Measurements from ENCODE around the gene SGCA. TPM values are rescaled to one million over a fixed set of nuclear protein-coding genes. Genes with fewer than 3 reads are reported as not detected.
A peak's percentile ranks its signal among the peaks of the same experiment; 100 is the strongest.

The SGCA gene
- polyA plus RNA-seq, 1 donor from 2014 or later = 0.43 TPM

- peak overlapping the region; percentile 99 for H3K4me2 ChIP-seq (ENCODE audit: low read length)
- no peaks in the 10 kb centered on the region for H3F3A ChIP-seq (ENCODE audit: insufficient read depth, low read length, poor library complexity, severe bottlenecking)
- peak overlapping the region; percentile 95 for H2AFZ ChIP-seq (ENCODE audit: low read depth, low read length)
- peaks cover 27% of the 10 kb centered on the region for H3K79me2 ChIP-seq (replicated peaks; ENCODE audit: insufficient read depth, low read length)
- no peaks in the 10 kb centered on the region for H3K9me3 ChIP-seq (ENCODE audit: low read length)
- H3K27ac ChIP-seq (ENCODE audit: low read length) = peak overlapping the region; percentile 89
- no peak for TF ChIP-seq MXI1 (conservative IDR thresholded peaks at IDR 0.05; ENCODE audit: poor library complexity, severe bottlenecking)
- no peak for TF ChIP-seq RAD21 (conservative IDR thresholded peaks at IDR 0.05)
- TF ChIP-seq EZH2 (IDR thresholded peaks at IDR 0.05; ENCODE audit: borderline replicate concordance, insufficient read depth, low read length, poor library complexity, severe bottlenecking) = no peak
- TF ChIP-seq SMC3 (conservative IDR thresholded peaks at IDR 0.05; ENCODE audit: poor library complexity) = no peak
- no peak for TF ChIP-seq POLR2AphosphoS5 (IDR thresholded peaks at IDR 0.05)
- TF ChIP-seq, protein P1, sequence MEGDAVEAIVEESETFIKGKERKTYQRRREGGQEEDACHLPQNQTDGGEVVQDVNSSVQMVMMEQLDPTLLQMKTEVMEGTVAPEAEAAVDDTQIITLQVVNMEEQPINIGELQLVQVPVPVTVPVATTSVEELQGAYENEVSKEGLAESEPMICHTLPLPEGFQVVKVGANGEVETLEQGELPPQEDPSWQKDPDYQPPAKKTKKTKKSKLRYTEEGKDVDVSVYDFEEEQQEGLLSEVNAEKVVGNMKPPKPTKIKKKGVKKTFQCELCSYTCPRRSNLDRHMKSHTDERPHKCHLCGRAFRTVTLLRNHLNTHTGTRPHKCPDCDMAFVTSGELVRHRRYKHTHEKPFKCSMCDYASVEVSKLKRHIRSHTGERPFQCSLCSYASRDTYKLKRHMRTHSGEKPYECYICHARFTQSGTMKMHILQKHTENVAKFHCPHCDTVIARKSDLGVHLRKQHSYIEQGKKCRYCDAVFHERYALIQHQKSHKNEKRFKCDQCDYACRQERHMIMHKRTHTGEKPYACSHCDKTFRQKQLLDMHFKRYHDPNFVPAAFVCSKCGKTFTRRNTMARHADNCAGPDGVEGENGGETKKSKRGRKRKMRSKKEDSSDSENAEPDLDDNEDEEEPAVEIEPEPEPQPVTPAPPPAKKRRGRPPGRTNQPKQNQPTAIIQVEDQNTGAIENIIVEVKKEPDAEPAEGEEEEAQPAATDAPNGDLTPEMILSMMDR (IDR thresholded peaks at IDR 0.05; ENCODE audit: poor library complexity, severe bottlenecking) = no peak
- TF ChIP-seq TAF1 (IDR thresholded peaks at IDR 0.05; ENCODE audit: low read depth) = no peak
- TF ChIP-seq, protein P2, sequence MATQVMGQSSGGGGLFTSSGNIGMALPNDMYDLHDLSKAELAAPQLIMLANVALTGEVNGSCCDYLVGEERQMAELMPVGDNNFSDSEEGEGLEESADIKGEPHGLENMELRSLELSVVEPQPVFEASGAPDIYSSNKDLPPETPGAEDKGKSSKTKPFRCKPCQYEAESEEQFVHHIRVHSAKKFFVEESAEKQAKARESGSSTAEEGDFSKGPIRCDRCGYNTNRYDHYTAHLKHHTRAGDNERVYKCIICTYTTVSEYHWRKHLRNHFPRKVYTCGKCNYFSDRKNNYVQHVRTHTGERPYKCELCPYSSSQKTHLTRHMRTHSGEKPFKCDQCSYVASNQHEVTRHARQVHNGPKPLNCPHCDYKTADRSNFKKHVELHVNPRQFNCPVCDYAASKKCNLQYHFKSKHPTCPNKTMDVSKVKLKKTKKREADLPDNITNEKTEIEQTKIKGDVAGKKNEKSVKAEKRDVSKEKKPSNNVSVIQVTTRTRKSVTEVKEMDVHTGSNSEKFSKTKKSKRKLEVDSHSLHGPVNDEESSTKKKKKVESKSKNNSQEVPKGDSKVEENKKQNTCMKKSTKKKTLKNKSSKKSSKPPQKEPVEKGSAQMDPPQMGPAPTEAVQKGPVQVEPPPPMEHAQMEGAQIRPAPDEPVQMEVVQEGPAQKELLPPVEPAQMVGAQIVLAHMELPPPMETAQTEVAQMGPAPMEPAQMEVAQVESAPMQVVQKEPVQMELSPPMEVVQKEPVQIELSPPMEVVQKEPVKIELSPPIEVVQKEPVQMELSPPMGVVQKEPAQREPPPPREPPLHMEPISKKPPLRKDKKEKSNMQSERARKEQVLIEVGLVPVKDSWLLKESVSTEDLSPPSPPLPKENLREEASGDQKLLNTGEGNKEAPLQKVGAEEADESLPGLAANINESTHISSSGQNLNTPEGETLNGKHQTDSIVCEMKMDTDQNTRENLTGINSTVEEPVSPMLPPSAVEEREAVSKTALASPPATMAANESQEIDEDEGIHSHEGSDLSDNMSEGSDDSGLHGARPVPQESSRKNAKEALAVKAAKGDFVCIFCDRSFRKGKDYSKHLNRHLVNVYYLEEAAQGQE (IDR thresholded peaks at IDR 0.05; ENCODE audit: borderline replicate concordance) = no peak
- TF ChIP-seq EP300 (conservative IDR thresholded peaks at IDR 0.05; ENCODE audit: poor library complexity, severe bottlenecking) = no peak
- H3K9ac ChIP-seq (ENCODE audit: low read length) = peak overlapping the region; percentile 94
- no peaks in the 10 kb centered on the region for H3K36me3 ChIP-seq (ENCODE audit: insufficient read depth, low read length)
- H3K9me2 ChIP-seq (ENCODE audit: insufficient read depth, low read length) = no peaks in the 10 kb centered on the region
- no peaks in the 10 kb centered on the region for H3K27me3 ChIP-seq (ENCODE audit: insufficient read depth, low read depth, low read length)
- peak overlapping the region; percentile 91 for H3K4me3 ChIP-seq (ENCODE audit: low read length)
- H4K20me1 ChIP-seq (ENCODE audit: insufficient read depth) = peaks cover 17% of the 10 kb centered on the region
These were observed 13.1 kb upstream of the SGCA start for GRCh38 chr17:50152736-50153135.

DNA sequence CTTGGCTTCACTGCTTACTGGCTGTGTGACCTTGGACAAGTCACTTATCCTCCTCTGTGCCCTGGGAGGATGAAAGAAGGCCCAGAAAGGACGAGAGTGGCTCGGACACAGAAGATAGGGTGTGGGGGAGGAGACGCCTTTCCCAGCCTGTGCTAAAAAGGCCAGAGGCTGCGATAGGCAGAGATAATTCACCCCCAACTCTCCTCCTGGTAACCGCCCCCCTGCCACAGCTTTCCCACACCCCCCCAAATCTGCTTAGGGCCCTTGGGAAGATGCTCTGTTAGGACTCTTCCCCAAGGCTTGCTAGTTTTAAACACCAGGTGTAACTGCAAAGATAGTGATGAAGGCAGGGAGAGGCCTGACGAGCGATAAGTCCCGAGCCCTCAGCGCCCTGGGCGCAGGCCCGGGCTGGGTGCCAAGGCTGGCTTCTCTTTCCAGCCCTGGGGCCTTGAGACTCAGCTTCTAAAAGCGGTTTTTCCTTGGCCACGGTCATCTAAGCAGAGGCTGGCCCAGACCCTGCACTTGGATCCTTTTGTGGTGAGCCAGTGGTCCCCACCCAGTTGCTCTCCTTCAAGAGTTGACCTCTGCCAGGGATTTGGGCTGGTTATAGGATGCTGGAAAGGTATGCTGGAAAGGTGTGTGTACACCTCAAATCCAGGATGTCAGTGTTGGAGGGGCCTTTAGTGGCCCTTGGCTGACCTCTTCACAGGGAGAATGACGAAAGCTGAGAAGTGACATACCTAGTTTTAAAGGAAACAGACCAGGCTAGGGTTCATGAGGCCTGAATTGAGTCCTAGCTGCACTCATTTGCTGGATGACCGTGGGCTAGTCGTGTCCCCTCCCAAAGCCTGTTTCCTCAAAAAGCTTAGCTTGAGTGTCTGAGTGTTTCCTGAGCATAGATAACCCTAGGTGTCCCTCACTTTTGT is 11.9 kb upstream of the SGCA start:
- no peaks in the 10 kb centered on the region for H3K36me3 ChIP-seq (ENCODE audit: insufficient read depth, low read length)
- H3K4me3 ChIP-seq (ENCODE audit: low read length) = no peak overlapping the region
- H3K9me3 ChIP-seq (ENCODE audit: low read length) = no peaks in the 10 kb centered on the region
- peaks cover 16% of the 10 kb centered on the region for H3K79me2 ChIP-seq (replicated peaks; ENCODE audit: insufficient read depth, low read length)
- no peak overlapping the region for H3K27ac ChIP-seq (ENCODE audit: low read length)
- H3F3A ChIP-seq (ENCODE audit: insufficient read depth, low read length, poor library complexity, severe bottlenecking) = no peaks in the 10 kb centered on the region
- no peaks in the 10 kb centered on the region for H3K9me2 ChIP-seq (ENCODE audit: insufficient read depth, low read length)
- TF ChIP-seq, protein P2 (IDR thresholded peaks at IDR 0.05; ENCODE audit: borderline replicate concordance) = no peak
- TF ChIP-seq RAD21 (conservative IDR thresholded peaks at IDR 0.05) (no peak), MXI1 (conservative IDR thresholded peaks at IDR 0.05; ENCODE audit: poor library complexity, severe bottlenecking) (no peak), TAF1 (IDR thresholded peaks at IDR 0.05; ENCODE audit: low read depth) (no peak), POLR2AphosphoS5 (IDR thresholded peaks at IDR 0.05) (no peak), EP300 (conservative IDR thresholded peaks at IDR 0.05; ENCODE audit: poor library complexity, severe bottlenecking) (no peak), SMC3 (conservative IDR thresholded peaks at IDR 0.05; ENCODE audit: poor library complexity) (no peak), EZH2 (IDR thresholded peaks at IDR 0.05; ENCODE audit: borderline replicate concordance, insufficient read depth, low read length, poor library complexity, severe bottlenecking) (no peak)
- TF ChIP-seq, protein P1 (IDR thresholded peaks at IDR 0.05; ENCODE audit: poor library complexity, severe bottlenecking) = no peak
- H2AFZ ChIP-seq (ENCODE audit: low read depth, low read length) = no peak overlapping the region
- H3K9ac ChIP-seq (ENCODE audit: low read length) = no peak overlapping the region
- H4K20me1 ChIP-seq (ENCODE audit: insufficient read depth) = peaks cover 6% of the 10 kb centered on the region
- H3K27me3 ChIP-seq (ENCODE audit: insufficient read depth, low read depth, low read length) = no peaks in the 10 kb centered on the region
- no peak overlapping the region for H3K4me2 ChIP-seq (ENCODE audit: low read length)
